ENCODE measurements around the gene DGCR6L. TPM values are rescaled to one million over a fixed set of nuclear protein-coding genes. Genes with fewer than 3 reads are reported as not detected.
"Not testable (repeated sequence)": the region's sequence is repeated elsewhere in the genome, so short reads cannot be mapped to it uniquely, and the experiment has no call there.

The DGCR6L gene
- total RNA-seq, 1 experiment from 2014 or later, result 68.5 TPM

DNA sequence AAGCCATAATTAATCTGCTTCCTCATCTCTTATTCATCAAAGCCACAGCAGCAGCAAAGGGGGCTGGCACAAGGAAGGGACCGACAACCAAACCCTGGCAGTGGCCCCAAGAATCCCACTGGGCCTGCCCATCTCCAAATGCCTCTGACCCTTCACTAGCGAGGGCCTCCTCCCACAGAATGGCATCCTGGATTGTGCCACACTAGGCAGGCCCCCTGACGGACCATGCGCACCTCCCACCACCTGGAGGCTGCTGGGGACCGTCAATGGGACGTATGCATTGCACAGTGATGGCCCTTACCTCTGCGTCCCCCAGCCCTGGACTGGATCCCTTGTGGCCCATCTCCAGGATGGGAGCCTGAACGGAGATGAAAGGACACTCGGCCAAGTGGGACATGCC lies 47.7 kb downstream of the DGCR6L start (continued):
- TF ChIP-seq GTF2I (CRISPR knock-in tag; conservative IDR thresholded peaks at IDR 0.05), result no peak
- TF ChIP-seq, protein P1, sequence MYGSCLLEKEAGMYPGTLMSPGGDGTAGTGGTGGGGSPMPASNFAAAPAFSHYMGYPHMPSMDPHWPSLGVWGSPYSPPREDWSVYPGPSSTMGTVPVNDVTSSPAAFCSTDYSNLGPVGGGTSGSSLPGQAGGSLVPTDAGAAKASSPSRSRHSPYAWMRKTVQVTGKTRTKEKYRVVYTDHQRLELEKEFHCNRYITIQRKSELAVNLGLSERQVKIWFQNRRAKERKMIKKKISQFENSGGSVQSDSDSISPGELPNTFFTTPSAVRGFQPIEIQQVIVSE (CRISPR knock-in tag; IDR thresholded peaks at IDR 0.05; ENCODE audit: borderline replicate concordance), result no peak

DNA sequence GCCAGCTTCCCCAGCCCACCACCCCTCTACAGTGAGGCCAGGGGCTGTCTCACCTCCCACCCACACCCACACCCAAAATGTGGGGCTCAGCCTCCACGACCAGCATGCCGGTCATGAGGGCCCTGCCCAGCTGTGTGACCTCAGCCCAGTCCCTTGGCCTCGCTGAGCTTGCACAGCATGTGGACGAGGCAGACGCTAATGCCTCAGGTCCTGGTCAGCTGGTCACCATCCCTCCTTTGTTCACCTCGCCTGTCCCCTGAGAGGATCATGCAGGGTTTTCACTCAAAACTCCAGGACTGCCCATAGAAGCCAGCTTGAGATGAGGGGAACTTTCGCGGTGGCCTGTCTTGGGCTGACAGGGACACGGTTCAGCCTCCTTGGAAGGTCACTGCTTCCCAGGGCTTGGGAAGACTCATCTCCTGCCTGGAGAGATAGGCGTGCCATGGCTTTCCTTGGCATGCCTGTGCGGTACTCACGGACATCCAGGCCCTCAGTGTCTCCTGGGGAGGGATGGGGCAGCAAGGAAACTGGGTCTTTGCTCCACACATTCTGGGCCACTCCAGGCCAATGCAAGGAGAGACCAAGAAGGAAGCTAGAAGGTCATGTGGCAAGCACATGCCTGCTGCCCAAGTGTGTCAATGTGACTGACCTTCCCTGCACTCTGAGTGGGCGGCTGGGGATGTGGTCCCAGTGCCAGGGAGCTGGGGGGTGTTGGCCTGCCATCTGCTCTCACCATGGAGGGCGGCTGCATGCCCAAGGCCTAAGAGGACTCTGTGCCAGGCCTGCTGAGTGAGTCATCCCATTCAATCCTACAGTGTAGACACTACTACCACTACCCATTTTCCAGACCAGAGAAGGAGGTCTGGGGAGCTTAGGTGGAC lies 48.5 kb downstream of the DGCR6L start:
- ChIA-PET CTCF (interaction anchor here (1.0 to 1.2 kb wide), 4 partner anchors 13 to 114 kb away, joined by 3 read pairs; no protein-coding TSS in a partner anchor), POLR2A (no interaction called here)
- DNase-seq (ENCODE audit: low spot score) (no peak), ATAC-seq (no peak)
- Mint-ChIP-seq H3K9me3 (no peaks in the 10 kb centered on the region), H3K27ac (no peak overlapping the region), H3K36me3 (no peaks in the 10 kb centered on the region), H3K4me3 (no peak overlapping the region), H3K27me3 (ENCODE audit: low read depth) (no peaks in the 10 kb centered on the region), H3K4me1 (peaks cover 15% of the 10 kb centered on the region)
- TF ChIP-seq NR2C2 (CRISPR knock-in tag; IDR thresholded peaks at IDR 0.05) (no peak), GRHL2 (CRISPR knock-in tag; IDR thresholded peaks at IDR 0.05; ENCODE audit: insufficient replicate concordance, severe bottlenecking) (no peak), SMAD4 (CRISPR knock-in tag; IDR thresholded peaks at IDR 0.05) (no peak), GABPB1 (CRISPR knock-in tag; IDR thresholded peaks at IDR 0.05) (no peak), PRRX2 (CRISPR knock-in tag; IDR thresholded peaks at IDR 0.05) (no peak), HMGA2 (CRISPR knock-in tag; IDR thresholded peaks at IDR 0.05) (no peak), ELF4 (CRISPR knock-in tag; IDR thresholded peaks at IDR 0.05; ENCODE audit: low read depth) (no peak)
- TF ChIP-seq, protein P2, sequence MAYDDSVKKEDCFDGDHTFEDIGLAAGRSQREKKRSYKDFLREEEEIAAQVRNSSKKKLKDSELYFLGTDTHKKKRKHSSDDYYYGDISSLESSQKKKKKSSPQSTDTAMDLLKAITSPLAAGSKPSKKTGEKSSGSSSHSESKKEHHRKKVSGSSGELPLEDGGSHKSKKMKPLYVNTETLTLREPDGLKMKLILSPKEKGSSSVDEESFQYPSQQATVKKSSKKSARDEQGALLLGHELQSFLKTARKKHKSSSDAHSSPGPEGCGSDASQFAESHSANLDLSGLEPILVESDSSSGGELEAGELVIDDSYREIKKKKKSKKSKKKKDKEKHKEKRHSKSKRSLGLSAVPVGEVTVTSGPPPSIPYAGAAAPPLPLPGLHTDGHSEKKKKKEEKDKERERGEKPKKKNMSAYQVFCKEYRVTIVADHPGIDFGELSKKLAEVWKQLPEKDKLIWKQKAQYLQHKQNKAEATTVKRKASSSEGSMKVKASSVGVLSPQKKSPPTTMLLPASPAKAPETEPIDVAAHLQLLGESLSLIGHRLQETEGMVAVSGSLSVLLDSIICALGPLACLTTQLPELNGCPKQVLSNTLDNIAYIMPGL (CRISPR knock-in tag; IDR thresholded peaks at IDR 0.05), result no peak
- TF ChIP-seq, protein P3, sequence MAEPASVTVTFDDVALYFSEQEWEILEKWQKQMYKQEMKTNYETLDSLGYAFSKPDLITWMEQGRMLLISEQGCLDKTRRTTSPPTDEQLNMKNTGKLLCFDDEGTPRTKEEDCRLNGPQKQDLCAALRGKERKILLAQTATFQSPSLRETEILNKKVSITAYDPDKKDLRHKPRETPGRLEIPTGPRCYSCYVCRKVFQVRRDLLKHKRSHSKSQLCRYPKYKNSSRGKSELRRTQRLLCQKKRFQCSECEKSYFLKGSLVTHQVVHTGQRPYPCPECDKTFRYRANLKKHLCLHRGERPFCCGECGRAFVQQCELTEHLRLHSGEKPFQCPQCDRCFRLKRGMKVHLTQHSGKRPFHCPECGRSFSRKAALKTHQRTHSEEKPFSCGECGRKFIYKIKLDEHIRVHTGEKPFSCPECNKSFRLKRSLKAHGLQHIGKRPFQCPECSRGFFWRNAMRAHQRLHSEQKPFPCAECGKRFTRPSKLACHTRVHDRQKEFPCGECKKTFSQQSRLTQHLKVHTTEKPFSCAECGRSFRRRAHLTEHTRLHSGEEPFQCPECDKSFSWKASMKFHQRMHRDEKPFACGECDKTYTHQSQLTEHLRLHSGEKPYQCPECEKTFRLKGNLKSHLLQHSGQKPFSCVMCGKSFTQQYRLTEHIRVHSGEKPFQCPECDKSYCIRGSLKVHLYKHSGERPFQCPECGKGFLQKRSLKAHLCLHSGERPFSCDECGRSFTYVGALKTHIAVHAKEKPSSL (CRISPR knock-in tag; conservative IDR thresholded peaks at IDR 0.05), result no peak
- TF ChIP-seq, protein P4, sequence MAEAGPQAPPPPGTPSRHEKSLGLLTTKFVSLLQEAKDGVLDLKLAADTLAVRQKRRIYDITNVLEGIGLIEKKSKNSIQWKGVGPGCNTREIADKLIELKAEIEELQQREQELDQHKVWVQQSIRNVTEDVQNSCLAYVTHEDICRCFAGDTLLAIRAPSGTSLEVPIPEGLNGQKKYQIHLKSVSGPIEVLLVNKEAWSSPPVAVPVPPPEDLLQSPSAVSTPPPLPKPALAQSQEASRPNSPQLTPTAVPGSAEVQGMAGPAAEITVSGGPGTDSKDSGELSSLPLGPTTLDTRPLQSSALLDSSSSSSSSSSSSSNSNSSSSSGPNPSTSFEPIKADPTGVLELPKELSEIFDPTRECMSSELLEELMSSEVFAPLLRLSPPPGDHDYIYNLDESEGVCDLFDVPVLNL (CRISPR knock-in tag; IDR thresholded peaks at IDR 0.05; ENCODE audit: borderline replicate concordance, low read depth), result no peak

DNA sequence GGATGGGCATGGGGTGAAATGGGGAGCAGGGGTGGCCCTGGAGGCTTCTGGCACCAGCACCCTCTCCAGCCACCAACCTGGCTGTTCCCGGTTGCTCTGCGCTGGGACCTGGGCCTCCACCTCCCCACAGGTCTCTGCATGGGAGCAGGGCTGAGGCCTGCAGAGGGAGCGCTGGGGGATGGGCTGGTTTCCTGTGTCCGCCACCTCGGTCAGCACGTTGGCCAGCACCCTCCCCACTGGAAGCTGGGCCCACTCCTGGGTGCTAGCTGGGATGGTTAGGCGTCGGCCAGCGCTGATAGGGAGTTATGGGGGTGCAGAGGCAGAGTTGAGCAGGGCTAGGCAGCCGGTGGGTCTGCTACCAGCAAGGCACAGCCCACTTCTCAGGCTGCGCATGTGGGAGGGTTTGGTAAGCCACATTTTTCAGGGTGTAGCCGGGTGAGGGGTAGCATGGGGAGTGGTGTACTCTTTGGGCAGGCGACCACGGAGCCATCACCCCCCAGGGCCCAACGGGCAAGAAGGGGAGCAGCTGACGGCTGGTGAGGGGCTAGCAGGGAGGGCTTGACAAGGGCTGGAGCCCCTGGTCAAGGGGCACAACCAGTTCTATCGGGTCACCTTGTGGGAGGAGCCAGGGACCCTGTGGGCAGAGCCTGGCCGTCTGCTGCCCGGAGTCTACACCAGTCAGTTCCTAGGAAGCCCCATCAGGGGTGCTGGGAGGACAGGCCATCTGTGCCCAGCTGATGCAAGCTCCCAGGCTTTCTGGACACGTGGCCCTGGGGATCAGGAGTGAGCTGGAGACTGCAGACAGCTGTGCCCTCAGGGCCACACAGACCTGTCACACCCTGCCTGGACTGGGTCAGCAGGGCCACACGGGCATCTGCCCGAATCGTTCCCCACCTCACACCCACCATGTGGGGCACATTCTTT lies 49.4 kb downstream of the DGCR6L start:
- DNase-seq (ENCODE audit: low spot score), result peak; percentile 36
- TF ChIP-seq GABPB1 (CRISPR knock-in tag; IDR thresholded peaks at IDR 0.05) (peak; percentile 72), FOXP1 (CRISPR knock-in tag; IDR thresholded peaks at IDR 0.05; ENCODE audit: borderline replicate concordance) (0 out of 2 replicates have a peak, but pooled peaks have one; percentile 28)
- H3K27me3 Mint-ChIP-seq (ENCODE audit: low read depth); H3K4me3 Mint-ChIP-seq; H3K36me3 Mint-ChIP-seq; H3K9me3 Mint-ChIP-seq; POLR2A ChIA-PET; H3K27ac Mint-ChIP-seq; ATAC-seq: not testable (repeated sequence)
- CTCF ChIA-PET, result interaction anchor here (1.0 to 1.2 kb wide), 4 partner anchors 12 to 55 kb away, joined by 3 read pairs; partner anchors contain the start of gene DGCR6L
- H3K4me1 Mint-ChIP-seq, result peaks cover 15% of the 10 kb centered on the region

DNA sequence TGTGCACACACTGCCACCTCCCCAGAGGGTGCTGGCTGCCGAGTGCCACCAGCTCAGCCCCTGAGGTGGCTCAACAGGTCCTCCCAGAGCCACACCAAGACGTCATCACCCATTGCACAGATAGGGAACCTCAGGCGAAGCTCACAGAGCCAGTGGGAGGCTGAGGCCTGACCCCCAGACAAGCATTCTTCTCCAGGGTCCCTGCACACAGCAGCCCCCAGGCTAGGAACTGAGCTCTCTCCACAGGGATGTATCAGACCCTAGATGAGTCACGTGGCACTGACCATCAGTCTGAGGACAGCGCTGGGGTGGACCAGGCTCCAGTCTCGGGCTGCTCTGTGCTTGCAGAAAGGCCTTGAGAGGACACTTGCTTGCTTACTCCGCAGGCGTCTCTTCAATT lies 50.2 kb downstream of the DGCR6L start:
- ATAC-seq; H3K36me3 Mint-ChIP-seq; H3K27me3 Mint-ChIP-seq (ENCODE audit: low read depth); H3K9me3 Mint-ChIP-seq; POLR2A ChIA-PET; H3K4me3 Mint-ChIP-seq; H3K27ac Mint-ChIP-seq; DNase-seq (ENCODE audit: low spot score): not testable (repeated sequence)
- peaks cover 13% of the 10 kb centered on the region for H3K4me1 Mint-ChIP-seq
- CTCF ChIA-PET, result interaction anchor here (0.9 to 1.0 kb wide), 3 partner anchors 11 to 54 kb away, joined by 3 read pairs; partner anchors contain the start of gene DGCR6L

DNA sequence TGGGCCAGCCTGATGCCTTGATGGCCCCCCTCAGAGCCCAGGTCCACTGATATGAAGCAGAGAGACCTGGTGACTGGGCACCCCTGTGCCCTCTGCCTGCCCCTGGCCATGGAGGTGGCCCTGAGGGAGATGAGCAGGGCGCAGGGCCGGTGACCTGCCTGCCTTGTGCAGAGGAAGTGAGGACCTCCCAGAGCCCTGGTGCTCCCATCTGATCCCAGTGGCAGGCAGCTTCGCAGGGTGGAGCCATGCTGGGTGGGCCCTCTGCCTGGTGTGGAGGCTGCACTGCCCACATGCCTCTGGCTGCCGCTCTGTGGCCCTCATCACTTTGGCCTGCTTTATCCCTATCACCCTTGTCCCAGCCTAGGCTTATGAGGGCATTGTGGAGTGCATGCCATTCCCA lies 50.7 kb downstream of the DGCR6L start:
- Mint-ChIP-seq H3K4me1 (peaks cover 11% of the 10 kb centered on the region), H3K4me3 (0 out of 2 replicates have a peak overlapping the region, but pooled peaks have one; percentile 67)
- ATAC-seq; DNase-seq (ENCODE audit: low spot score); H3K27ac Mint-ChIP-seq; H3K36me3 Mint-ChIP-seq; H3K27me3 Mint-ChIP-seq (ENCODE audit: low read depth); H3K9me3 Mint-ChIP-seq: not testable (repeated sequence)
- CTCF ChIA-PET, result interaction anchor here (0.9 to 1.0 kb wide), 4 partner anchors 11 to 112 kb away, joined by 3 read pairs; partner anchors contain the start of gene DGCR6L
- POLR2A ChIA-PET, result interaction anchor here (0.5 kb wide), 1 partner anchor 149 kb away, joined by 3 read pairs; no protein-coding TSS in a partner anchor

All from WTC11 (cell line).